Breast epithelium (tissue), 4 donors: ENCODE results near the gene PCBP3. TPM values are rescaled to one million over a fixed set of nuclear protein-coding genes. Genes with fewer than 3 reads are reported as not detected.

Experiments
- DNase-seq, 2 donors: peaks; one replicate each; pipeline ENCODE4 v3.0.0-alpha.2; 2019; ENCODE audit warnings: low spot score in 2 of 2
- H3K27ac ChIP-seq, 2 donors: fragments of 200-600 bp; sonication (generic) in 1 of 2; one replicate each; pipeline ENCODE4 v1.5.1; 2016 to 2019; ENCODE audit warnings: mild to moderate bottlenecking in 1 of 2
- H3K27me3 ChIP-seq, 2 donors: fragments of 200-600 bp; sonication (generic) in 1 of 2; one replicate each; pipeline versions ENCODE4 v1.5.1 to v1.6.0; 2017 to 2019; ENCODE audit warnings: control low read depth in 1 of 2, mild to moderate bottlenecking in 1 of 2
- H3K36me3 ChIP-seq: fragments of 200-600 bp; one replicate; pipeline ENCODE4 v1.5.1; 2019
- H3K4me1 ChIP-seq, 2 donors: fragments of 200-600 bp; sonication (generic); one replicate each; pipeline ENCODE4 v1.5.1; 2016 to 2019; ENCODE audit warnings: control low read depth in 1 of 2
- H3K4me3 ChIP-seq, 3 donors: fragments of 200-600 bp; sonication (generic); 1 replicate in 2 of 3; 2 replicates in 1 of 3; pipeline ENCODE4 v1.5.1; 2016 to 2019; ENCODE audit warnings: mild to moderate bottlenecking in 3 of 3, moderate library complexity in 2 of 3
- H3K9me3 ChIP-seq, 2 donors: fragments of 200-600 bp; sonication (generic) in 1 of 2; one replicate each; pipeline ENCODE4 v1.5.1; 2016 to 2019; ENCODE audit warnings: control low read depth in 1 of 2
- CTCF ChIP-seq, 3 donors: fragments of 450-650 bp; IDR thresholded peaks; one replicate each; pipeline ENCODE4 v1.5.1; 2016 to 2017; ENCODE audit warnings: antibody characterized with exemption in 3 of 3, mild to moderate bottlenecking in 3 of 3, moderate library complexity in 3 of 3
- POLR2A ChIP-seq: fragments of 450-650 bp; IDR thresholded peaks from one replicate; pipeline ENCODE4 v1.6.1; 2016; ENCODE audit warnings: antibody characterized with exemption, mild to moderate bottlenecking, moderate library complexity
- POLR2AphosphoS5 ChIP-seq, 3 donors: sonication (generic); formaldehyde crosslinking; IDR thresholded peaks; one replicate each; pipeline ENCODE4 v1.6.1; 2017; ENCODE audit warnings: antibody characterized with exemption in 3 of 3
- intact Hi-C: fragments of 100-400 bp; cut with DNase I; formaldehyde crosslinking; loops from one replicate; pipeline ENCODE4 v1.15.1; 2023; ENCODE audit warnings: low total_unique reads
- total RNA-seq, 3 donors: library from RNA; depleted of rRNA; stranded (reverse); fragments of >200 nt; gene quantifications; one replicate each; pipeline ENCODE4 v1.1.0, GENCODE V29; 2016

The PCBP3 gene
- total RNA-seq, 3 donors from 2014 or later: 3.4 to 13.8 (median 4.6) TPM

- Histone ChIP-seq H3K27me3 (no peaks in the 10 kb centered on the region), H3K27ac (no peak overlapping the region), H3K4me3 (no peak overlapping the region), H3K9me3 (peaks cover 0 to 2% of the 10 kb centered on the region in 2 donors), H3K4me1 (no peaks in the 10 kb centered on the region), H3K36me3 (no peaks in the 10 kb centered on the region)
- TF ChIP-seq POLR2A (no peak), POLR2AphosphoS5 (IDR thresholded peaks at IDR 0.05) (no peak), CTCF (IDR thresholded peaks at IDR 0.05) (no peak)
- intact Hi-C loops: no loop called here
- no peak for DNase-seq
Measured at GRCh38 chr21:45768740-45769048, 125.2 kb downstream of the PCBP3 start.

- DNase-seq: no peak
- intact Hi-C loops: no loop called here
- Histone ChIP-seq H3K27ac (no peak overlapping the region), H3K4me1 (no peaks in the 10 kb centered on the region), H3K9me3 (peaks cover 0 to 2% of the 10 kb centered on the region in 2 donors), H3K36me3 (no peaks in the 10 kb centered on the region), H3K4me3 (no peak overlapping the region), H3K27me3 (no peaks in the 10 kb centered on the region)
- no peak for TF ChIP-seq POLR2A
- TF ChIP-seq CTCF (IDR thresholded peaks at IDR 0.05): no peak
- TF ChIP-seq POLR2AphosphoS5 (IDR thresholded peaks at IDR 0.05): no peak
Measured at GRCh38 chr21:45769294-45769693, 125.8 kb downstream of the PCBP3 start.

- H3K4me1 ChIP-seq: no peaks in the 10 kb centered on the region
- no peaks in the 10 kb centered on the region for H3K27me3 ChIP-seq
- no peak overlapping the region for H3K27ac ChIP-seq
- H3K36me3 ChIP-seq: no peaks in the 10 kb centered on the region
- intact Hi-C loops: no loop called here
- H3K4me3 ChIP-seq: no peak overlapping the region
- TF ChIP-seq CTCF (IDR thresholded peaks at IDR 0.05): no peak
- no peak for TF ChIP-seq POLR2A
- no peak for TF ChIP-seq POLR2AphosphoS5 (IDR thresholded peaks at IDR 0.05)
- no peak for DNase-seq
- peaks cover 0 to 2% of the 10 kb centered on the region in 2 donors for H3K9me3 ChIP-seq
Measured at GRCh38 chr21:45769896-45770295, 126.4 kb downstream of the PCBP3 start.

- H3K27ac ChIP-seq: no peak overlapping the region
- no peak overlapping the region for H3K4me3 ChIP-seq
- no peak for DNase-seq
- H3K9me3 ChIP-seq: peaks cover 7 to 8% of the 10 kb centered on the region in 2 donors
- H3K4me1 ChIP-seq: no peaks in the 10 kb centered on the region
- TF ChIP-seq POLR2AphosphoS5 (IDR thresholded peaks at IDR 0.05) (no peak), CTCF (IDR thresholded peaks at IDR 0.05) (no peak), POLR2A (no peak)
- intact Hi-C loops: no loop called here
- no peaks in the 10 kb centered on the region for H3K27me3 ChIP-seq
- H3K36me3 ChIP-seq: no peaks in the 10 kb centered on the region
Measured at GRCh38 chr21:45772180-45772579, 128.7 kb downstream of the PCBP3 start.

GRCh38 chr21:45774291-45774690, 130.8 kb downstream of the PCBP3 start:
- intact Hi-C loops: no loop called here
- no peaks in the 10 kb centered on the region for H3K4me1 ChIP-seq
- no peak for TF ChIP-seq POLR2AphosphoS5 (IDR thresholded peaks at IDR 0.05)
- no peak for TF ChIP-seq POLR2A
- TF ChIP-seq CTCF (IDR thresholded peaks at IDR 0.05): no peak
- no peaks in the 10 kb centered on the region for H3K36me3 ChIP-seq
- DNase-seq: no peak
- H3K4me3 ChIP-seq: no peak overlapping the region
- no peaks in the 10 kb centered on the region for H3K27me3 ChIP-seq
- no peak overlapping the region for H3K27ac ChIP-seq
- H3K9me3 ChIP-seq: peaks cover 8 to 12% of the 10 kb centered on the region in 2 donors
